Activated naive CD8-positive, alpha-beta T cell treated with anti-CD3 and anti-CD28 coated beads for 36 hours (primary cell): Measurements from ENCODE around the gene GNL2. TPM values are rescaled to one million over a fixed set of nuclear protein-coding genes. Genes with fewer than 3 reads are reported as not detected.

Experiments used
- DNase-seq: peaks from one replicate; pipeline ENCODE4 v3.0.0; 2021
- H3K27ac Mint-ChIP-seq: one replicate; pipeline ENCODE4 v1.8.0; 2022; ENCODE audit warnings: mild to moderate bottlenecking, moderate library complexity, mixed read lengths
- H3K27me3 Mint-ChIP-seq: one replicate; pipeline ENCODE4 v1.8.0; 2022; ENCODE audit warnings: mild to moderate bottlenecking, mixed read lengths
- H3K36me3 Mint-ChIP-seq: one replicate; pipeline ENCODE4 v1.8.0; 2021; ENCODE audit warnings: mild to moderate bottlenecking, mixed read lengths
- H3K4me1 Mint-ChIP-seq: one replicate; pipeline ENCODE4 v1.8.0; 2021; ENCODE audit warnings: mixed read lengths
- H3K4me3 Mint-ChIP-seq: one replicate; pipeline ENCODE4 v1.8.0; 2022; ENCODE audit warnings: mild to moderate bottlenecking, moderate library complexity, mixed read lengths
- H3K9me3 Mint-ChIP-seq: one replicate; pipeline ENCODE4 v1.8.0; 2022; ENCODE audit warnings: mixed read lengths
- total RNA-seq, 2 experiments: library from RNA; stranded (reverse); gene quantifications; one replicate each; pipeline ENCODE4 v1.2.3, GENCODE V29; 2021

Gene GNL2
- total RNA-seq: 100 to 1,000 TPM in 1 of 2 experiments, 10 to 100 TPM in 1; 95.8 to 101 TPM

DNA sequence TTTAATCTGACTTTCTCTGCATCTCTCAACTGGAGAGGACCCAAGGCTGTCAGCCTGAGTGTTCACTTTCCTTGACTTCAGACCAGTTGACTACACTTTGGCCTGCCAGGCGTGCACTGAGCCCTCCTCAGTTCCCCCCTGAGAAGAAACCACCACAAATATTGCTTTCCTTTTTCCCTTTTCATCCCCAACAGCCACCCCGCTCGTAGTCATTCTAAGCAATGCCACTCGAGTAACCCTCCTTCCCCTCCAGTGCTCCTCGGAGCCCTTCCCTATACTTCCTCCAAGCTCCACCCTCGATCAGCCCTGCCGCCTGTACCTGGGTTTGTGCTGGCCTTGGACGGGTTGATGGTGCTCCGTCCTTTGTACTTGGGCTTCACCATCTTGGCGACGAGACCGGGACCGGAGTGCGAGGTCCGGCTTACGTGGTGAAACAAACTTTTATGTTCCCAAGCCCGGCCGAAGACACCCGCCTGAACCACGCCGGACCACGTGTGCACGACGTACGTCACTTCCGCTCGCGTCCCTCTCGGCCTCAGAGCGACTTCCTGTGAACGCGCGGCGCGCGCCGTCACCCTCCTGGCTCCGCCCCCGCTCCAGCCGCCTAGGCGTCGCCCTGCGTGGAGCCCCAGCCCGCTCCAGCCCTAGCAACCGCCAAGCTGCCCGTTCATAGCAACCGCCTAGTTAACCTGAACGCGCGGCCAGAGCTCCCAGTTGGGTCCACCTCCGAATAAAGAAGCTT is at the start of gene GNL2:
Gene GNL2, minus strand, starts transcription at position 498 of the 742 bp plus-strand sequence. Its CDS starts 115 bp downstream, at position 383.
- Mint-ChIP-seq H3K4me3 (peak within 1 kb of the TSS; percentile 97), H3K36me3 (peaks cover 22% of the 10 kb centered on the region), H3K9me3 (no peaks in the 10 kb centered on the region), H3K27ac (peak within 1 kb of the TSS; percentile 99), H3K4me1 (peaks cover 30% of the 10 kb centered on the region), H3K27me3 (no peaks in the 10 kb centered on the region)
- DNase-seq: peak; percentile 98

DNA sequence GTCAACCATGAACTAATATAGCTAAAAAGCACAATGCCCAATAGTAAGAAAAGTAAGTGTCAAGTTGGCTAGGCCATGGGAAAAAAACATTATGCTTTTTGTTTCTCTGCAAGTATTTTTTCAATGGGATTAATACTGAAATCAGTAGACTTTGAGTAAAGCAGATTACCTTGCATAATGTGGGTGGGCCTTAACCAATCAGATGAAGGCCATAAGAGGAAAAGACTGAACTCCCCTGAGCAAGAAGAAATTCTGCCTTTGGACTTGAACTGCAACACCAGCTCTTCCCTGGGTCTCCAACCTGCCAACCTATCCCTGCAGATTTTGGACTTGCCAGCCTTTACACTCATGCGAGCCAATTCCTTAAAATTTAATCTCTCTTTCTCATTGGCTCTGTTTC is 45.3 kb upstream of the GNL2 start:
- Mint-ChIP-seq H3K27ac (no peak overlapping the region), H3K4me1 (no peaks in the 10 kb centered on the region), H3K36me3 (no peaks in the 10 kb centered on the region), H3K27me3 (peaks cover 11% of the 10 kb centered on the region), H3K9me3 (no peaks in the 10 kb centered on the region), H3K4me3 (no peak overlapping the region)
- no peak for DNase-seq

DNA sequence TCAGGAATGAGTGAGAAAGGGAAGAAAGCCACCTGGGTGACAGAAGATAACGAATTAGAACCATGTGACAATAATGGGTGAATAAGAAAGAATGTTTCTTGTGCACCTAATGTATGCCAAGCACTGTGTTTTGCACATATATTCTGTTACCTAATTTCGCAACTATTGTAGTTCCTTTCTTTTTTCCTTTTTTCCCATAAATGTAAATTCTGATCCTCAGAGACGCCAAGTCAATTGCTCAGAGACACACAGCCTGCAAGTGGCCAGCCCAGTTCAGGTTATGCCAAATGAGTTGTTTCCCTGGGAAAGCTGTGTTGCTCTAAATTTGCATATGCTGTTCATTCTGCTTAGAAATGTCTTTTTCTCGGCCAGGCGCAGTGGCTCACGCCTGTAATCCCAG is 40.7 kb upstream of the GNL2 start:
- H3K4me3 Mint-ChIP-seq: no peak overlapping the region
- H3K9me3 Mint-ChIP-seq: no peaks in the 10 kb centered on the region
- peaks cover 53% of the 10 kb centered on the region for H3K27me3 Mint-ChIP-seq
- peaks cover 10% of the 10 kb centered on the region for H3K4me1 Mint-ChIP-seq
- no peak for DNase-seq
- no peak overlapping the region for H3K27ac Mint-ChIP-seq
- no peaks in the 10 kb centered on the region for H3K36me3 Mint-ChIP-seq

DNA sequence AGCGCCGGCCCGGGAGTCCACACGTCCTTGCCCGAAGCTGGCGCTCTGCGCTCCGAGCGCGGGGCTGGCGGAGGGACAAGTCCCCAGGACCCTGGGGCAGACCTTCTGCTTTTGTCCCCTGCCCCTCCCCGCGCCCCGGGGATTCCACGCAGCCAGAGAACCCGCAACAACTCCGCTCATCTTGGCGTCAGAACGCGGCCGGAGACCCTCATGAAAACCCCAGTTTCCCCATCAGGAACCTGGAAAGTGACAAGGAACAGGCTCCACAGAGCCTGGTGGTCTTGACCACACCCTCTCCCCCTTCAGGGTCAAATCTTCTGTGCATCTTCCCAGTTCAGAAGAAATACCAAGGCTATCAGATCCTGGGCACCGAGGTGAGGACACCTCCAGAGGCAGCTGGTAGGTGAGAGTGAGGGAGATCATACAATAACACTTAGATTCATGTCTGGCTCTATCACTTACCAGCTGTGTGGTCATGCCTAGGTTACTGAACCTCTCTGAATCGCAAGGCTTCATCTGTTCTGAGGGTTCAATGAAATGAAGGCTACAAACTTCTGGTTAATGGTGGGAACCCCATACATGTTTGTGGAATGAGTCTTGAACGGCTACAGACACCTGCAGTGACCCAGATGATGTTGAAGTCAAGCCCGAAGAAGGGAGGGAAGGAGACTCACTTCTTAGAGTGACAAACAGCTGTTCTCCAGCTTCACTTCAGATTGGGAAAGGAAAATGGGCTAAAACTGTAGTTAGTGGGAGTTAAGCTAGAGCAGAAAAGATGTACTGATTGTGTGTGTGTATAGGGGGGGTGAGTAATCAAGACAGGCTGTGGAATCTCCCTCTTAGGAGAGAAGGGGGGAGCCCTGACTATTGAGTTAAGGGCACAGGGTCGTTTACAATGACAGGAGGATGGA is 39.5 kb upstream of the GNL2 start:
- no peak for DNase-seq
- no peak overlapping the region for H3K4me3 Mint-ChIP-seq
- H3K4me1 Mint-ChIP-seq: peaks cover 10% of the 10 kb centered on the region
- H3K27ac Mint-ChIP-seq: no peak overlapping the region
- H3K27me3 Mint-ChIP-seq: peaks cover 65% of the 10 kb centered on the region
- no peaks in the 10 kb centered on the region for H3K9me3 Mint-ChIP-seq
- no peaks in the 10 kb centered on the region for H3K36me3 Mint-ChIP-seq

DNA sequence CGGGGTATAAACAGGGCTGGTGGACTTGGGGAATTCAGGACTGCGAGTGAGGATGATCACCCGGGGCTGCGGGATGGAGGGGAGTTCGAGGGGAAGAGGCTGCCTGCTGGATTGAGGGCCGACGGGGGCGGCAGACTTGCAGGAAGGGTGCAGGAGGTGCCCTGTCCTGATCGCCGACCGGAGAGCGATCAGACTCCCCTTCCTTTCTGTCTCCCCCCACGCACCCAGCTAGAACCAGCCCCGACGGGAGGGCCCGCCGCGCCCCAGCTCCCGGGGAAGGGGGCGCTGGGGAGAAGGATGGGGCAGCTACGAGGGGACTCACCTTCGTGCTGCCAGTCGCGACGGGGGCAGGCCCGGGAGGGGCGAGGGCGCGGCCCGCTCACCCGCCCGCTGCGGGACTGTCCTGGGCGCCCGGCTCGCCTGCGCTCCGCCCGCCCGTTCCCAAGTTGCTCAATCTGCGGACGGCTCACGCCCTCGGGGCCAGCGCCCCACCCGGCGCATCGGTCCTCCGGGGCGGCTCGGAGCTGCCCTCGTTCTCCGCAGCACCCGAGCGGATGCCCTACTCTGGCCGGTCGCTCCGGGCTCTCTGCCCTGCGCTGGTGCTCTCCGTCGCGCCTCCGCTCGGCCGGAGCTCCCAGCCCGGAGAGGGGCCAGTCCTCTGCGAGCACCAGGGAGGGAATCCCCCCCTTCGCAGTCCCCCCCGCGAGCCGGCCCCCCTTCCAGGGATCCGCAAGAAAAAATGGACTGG is 38.7 kb upstream of the GNL2 start, which contains the start of gene RSPO1:
Gene RSPO1, minus strand, starts transcription at position 649 of the 748 bp plus-strand sequence. CDS start 5,231 bp downstream, outside the sequence.
- no peaks in the 10 kb centered on the region for H3K36me3 Mint-ChIP-seq
- no peak within 1 kb of the TSS for H3K27ac Mint-ChIP-seq
- DNase-seq: peak; percentile 8
- H3K9me3 Mint-ChIP-seq: no peaks in the 10 kb centered on the region
- H3K27me3 Mint-ChIP-seq: peaks cover 73% of the 10 kb centered on the region
- H3K4me3 Mint-ChIP-seq: no peak within 1 kb of the TSS
- H3K4me1 Mint-ChIP-seq: peaks cover 10% of the 10 kb centered on the region

DNA sequence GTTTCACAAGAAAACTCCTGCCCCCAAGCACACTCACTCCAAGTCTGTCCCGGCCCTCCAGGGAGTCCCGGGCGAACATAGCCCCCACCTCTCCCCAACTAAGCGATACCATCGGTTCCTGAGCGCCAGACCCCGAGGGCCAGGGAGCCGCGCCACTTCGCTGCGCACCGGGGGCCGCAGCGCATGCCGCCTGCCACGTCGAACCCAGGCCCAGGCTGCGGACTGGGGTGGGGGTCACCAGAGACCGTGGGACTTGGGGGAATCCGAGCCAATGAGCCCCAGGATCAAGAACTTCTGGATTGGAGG is 38.2 kb upstream of the GNL2 start:
- peaks cover 77% of the 10 kb centered on the region for H3K27me3 Mint-ChIP-seq
- DNase-seq: no peak
- H3K27ac Mint-ChIP-seq: no peak overlapping the region
- no peaks in the 10 kb centered on the region for H3K9me3 Mint-ChIP-seq
- H3K4me3 Mint-ChIP-seq: no peak overlapping the region
- no peaks in the 10 kb centered on the region for H3K36me3 Mint-ChIP-seq
- H3K4me1 Mint-ChIP-seq: peaks cover 10% of the 10 kb centered on the region

DNA sequence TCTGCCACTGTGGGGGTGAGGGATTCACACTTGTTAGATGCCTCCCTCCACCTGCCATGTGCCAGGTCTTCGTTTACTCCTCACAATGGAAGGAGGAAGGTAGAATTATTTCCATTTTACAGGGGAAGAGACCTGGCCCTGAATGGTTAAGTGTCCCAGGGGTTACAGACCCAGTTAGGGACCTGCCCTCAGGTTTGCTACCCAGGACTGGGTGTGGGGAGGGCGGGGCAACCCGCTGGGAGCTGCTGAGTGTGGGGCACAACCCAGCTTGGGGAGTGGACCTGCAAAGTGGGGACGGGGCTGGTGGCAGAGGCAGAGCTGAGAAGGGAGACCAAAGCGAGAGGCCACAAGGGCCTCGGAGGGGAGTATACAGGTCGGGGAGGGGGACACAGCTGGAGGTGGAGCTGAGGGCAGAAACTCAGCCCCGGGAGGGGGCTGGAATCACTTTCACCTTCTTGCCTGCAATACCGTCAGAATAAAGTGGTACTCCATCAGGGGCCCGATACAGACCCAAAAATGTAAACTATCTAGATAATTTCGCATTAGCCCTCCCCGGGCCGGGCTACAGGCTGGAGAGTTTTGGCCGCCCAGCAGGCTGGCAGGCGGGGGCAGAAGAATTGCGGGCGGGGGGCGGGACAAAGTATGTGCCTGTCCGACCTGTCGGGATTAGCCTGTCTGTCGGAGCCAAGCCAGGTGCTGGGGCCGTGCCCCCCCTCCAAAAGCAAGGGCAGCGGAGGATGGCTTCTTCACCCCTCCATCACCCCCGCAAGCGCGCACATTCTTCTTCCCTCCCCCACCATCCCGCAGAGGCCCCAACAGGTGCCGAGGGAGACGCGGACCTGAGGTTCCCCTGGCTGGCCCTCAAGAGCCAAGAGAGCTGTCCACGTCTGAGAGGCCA is 37.6 kb upstream of the GNL2 start:
- no peak overlapping the region for H3K4me3 Mint-ChIP-seq
- H3K27me3 Mint-ChIP-seq: peaks cover 82% of the 10 kb centered on the region
- H3K27ac Mint-ChIP-seq: no peak overlapping the region
- H3K9me3 Mint-ChIP-seq: no peaks in the 10 kb centered on the region
- no peaks in the 10 kb centered on the region for H3K36me3 Mint-ChIP-seq
- peaks cover 10% of the 10 kb centered on the region for H3K4me1 Mint-ChIP-seq
- DNase-seq: no peak

DNA sequence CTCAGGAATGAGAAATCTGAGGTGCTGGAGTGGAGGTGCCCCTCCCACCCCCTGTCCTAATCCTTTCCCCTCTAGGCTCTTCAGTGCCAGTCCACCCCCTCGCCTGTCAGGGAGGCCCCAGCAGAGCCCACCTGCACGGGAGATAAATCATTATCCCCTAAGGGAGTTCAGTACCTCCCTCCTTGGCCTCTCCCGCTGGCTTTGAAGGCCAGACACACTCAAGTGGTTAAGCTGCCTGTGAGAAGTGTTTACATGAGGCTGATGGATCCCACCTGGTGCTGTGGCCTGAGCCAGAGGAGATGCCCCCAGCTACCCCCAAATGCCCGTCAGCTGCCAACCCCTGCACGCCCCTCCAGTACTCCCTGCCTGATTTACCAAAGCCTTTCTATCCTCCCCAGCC is 35.3 kb upstream of the GNL2 start:
- Mint-ChIP-seq H3K4me1 (peaks cover 10% of the 10 kb centered on the region), H3K27ac (no peak overlapping the region), H3K9me3 (no peaks in the 10 kb centered on the region), H3K27me3 (peaks cover 86% of the 10 kb centered on the region), H3K36me3 (no peaks in the 10 kb centered on the region), H3K4me3 (no peak overlapping the region)
- DNase-seq: no peak

DNA sequence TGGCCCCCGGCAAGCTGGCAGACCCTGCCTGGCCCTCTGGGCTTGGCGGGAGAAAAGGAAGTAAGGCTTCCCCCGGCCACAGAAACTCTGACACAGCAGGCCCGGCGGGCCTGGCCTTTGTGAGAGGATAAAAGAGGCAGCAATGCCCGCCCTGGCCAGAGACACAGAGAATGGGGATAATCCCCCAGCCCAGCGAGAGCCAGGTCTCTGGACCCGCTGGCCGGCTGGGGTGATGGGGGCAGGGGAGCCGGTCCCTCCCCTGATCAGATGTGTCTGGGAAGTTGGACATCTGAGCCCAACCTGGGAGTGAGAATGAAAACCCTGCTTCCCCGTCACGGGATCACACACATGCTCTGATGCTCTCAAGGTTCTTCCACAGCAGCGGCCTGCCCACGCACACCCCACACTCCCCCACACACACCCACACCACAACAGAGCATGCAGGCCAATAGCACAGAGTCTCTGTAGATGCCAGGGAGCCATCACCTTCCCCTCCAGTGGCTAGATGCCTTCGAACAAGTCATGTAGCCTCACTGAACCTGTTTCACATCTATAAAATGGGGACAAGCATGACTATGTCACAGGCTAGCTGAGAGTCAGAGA is 34.8 kb upstream of the GNL2 start:
- Mint-ChIP-seq H3K4me1 (peaks cover 8% of the 10 kb centered on the region), H3K9me3 (no peaks in the 10 kb centered on the region), H3K36me3 (no peaks in the 10 kb centered on the region), H3K4me3 (no peak overlapping the region), H3K27ac (no peak overlapping the region), H3K27me3 (peaks cover 83% of the 10 kb centered on the region)
- no peak for DNase-seq

DNA sequence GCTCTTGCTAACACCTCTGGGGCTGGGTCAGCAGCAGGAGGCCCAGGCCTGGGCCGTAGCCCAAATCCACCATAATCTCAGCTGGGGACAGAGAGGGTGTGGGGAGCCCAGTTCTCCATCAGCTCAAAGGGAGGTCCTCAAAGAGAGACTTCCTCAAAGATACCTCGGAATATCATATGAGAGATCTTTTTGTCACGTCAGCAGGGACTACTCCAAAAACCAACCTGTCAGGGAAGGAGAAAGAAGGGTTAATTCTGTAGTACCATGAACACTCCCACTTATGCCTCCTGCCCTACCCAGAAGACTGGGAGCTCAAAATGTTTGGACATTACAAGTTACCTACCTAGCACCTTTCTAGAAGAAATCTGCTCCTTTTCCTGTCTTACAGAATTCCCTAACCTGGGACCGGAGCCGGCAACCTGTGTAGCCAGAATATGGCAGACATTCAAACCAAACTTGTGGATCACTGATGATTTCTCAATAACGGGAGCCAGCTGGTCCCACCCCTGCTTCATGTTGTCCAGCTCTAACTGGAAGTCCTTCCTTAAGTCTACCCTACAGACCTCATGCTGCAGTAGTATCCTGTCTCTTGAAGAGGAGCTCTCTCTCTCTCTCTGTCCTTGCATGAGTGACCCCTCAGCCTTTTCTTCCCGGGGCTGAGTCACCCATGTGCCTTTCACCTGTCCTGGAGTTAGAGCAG is 34.1 kb upstream of the GNL2 start:
- H3K27ac Mint-ChIP-seq: no peak overlapping the region
- H3K9me3 Mint-ChIP-seq: no peaks in the 10 kb centered on the region
- DNase-seq: no peak
- no peak overlapping the region for H3K4me3 Mint-ChIP-seq
- no peaks in the 10 kb centered on the region for H3K36me3 Mint-ChIP-seq
- H3K27me3 Mint-ChIP-seq: peaks cover 82% of the 10 kb centered on the region
- H3K4me1 Mint-ChIP-seq: peaks cover 4% of the 10 kb centered on the region

DNA sequence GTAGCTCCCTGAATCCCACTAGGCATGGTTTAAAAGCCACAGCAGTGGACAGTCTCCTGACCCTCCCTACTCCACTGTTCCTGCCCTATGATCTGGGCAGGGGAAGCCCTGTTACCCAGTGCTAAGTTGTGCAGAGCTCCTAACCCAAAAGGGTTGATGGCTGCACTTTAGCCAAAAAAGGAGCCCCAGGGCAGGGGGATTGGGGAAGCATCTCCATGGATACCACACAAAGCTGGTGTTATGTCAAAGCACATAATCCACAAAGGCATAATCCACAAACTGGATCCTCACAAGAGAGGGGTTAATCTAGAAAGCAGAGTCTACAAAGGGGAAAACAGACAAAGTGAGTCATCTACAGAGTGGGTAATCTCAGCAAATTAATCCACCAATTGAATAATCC is 33.3 kb upstream of the GNL2 start:
- no peaks in the 10 kb centered on the region for H3K36me3 Mint-ChIP-seq
- no peaks in the 10 kb centered on the region for H3K9me3 Mint-ChIP-seq
- no peak overlapping the region for H3K4me3 Mint-ChIP-seq
- H3K4me1 Mint-ChIP-seq: peaks cover 2% of the 10 kb centered on the region
- DNase-seq: no peak
- H3K27ac Mint-ChIP-seq: no peak overlapping the region
- H3K27me3 Mint-ChIP-seq: peaks cover 82% of the 10 kb centered on the region

DNA sequence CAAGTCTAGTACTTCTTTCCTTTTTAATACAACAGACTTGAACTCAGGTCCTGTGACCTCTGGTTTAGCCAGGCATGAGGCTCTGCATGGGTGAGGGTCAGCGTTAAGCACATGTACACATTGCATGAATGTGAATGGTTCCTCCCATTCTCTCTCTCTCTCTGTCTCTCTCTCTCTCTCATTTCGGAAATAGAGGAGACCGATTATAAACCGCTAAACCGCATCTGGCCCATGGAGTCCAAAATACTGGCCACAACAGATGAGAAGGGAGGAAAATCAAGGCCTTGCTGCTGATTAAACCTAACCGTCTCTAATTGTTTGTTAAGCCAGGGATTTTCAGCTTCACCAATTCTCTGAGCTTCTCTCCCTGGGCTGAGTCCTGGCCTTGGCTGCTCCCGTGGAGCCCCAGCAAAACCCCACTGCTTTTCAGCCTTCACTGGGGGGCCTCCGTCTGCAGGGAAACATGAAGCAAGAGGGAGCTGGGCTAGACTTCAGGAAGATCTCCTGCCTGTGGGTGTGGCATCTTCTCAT is 32.4 kb upstream of the GNL2 start:
- Mint-ChIP-seq H3K4me1 (peaks cover 2% of the 10 kb centered on the region), H3K27me3 (peaks cover 73% of the 10 kb centered on the region), H3K27ac (no peak overlapping the region), H3K9me3 (no peaks in the 10 kb centered on the region), H3K36me3 (no peaks in the 10 kb centered on the region), H3K4me3 (no peak overlapping the region)
- DNase-seq: no peak

DNA sequence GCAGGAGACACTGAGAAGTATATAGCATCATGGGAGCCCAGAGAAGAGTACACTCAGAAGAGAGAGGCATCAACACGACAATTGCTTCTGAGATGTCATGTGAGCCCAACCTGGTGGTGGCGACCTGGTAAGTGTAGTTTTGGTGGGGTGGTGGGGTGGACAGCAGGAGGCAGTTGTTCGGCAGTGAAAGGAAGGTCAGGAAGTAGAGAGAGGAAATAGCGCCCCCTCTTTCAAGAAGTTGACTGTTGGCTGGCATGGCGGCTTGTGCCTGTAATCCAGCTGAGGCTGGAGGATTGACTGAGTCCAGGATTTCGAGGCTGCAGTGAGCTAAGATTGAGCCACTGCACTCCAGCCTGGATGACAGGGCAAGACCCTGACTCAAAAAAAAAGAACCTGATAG is 26.4 kb upstream of the GNL2 start:
- no peaks in the 10 kb centered on the region for H3K36me3 Mint-ChIP-seq
- no peaks in the 10 kb centered on the region for H3K9me3 Mint-ChIP-seq
- H3K4me3 Mint-ChIP-seq: no peak overlapping the region
- no peak overlapping the region for H3K27ac Mint-ChIP-seq
- H3K27me3 Mint-ChIP-seq: peaks cover 43% of the 10 kb centered on the region
- DNase-seq: no peak
- H3K4me1 Mint-ChIP-seq: no peaks in the 10 kb centered on the region
